HG03039 (cell line): Measurements from ENCODE around the gene ZNF638.

Experiments used
- ATAC-seq: cut with Tn5 transposase; IDR thresholded peaks from one replicate; pipeline ENCODE4 v1.9.1; 2021; ENCODE audit warnings: mild to moderate bottlenecking, moderate library complexity; ENCODE audit not compliant: unreplicated experiment

The ZNF638 gene

GRCh38 chr2:71454221-71455010, 122.8 kb downstream of the ZNF638 start:
- ATAC-seq, result no peak

- no peak for ATAC-seq
Measured at GRCh38 chr2:71455011-71455740, 123.6 kb downstream of the ZNF638 start.

GRCh38 chr2:71455741-71456569, 124.4 kb downstream of the ZNF638 start:
- ATAC-seq, result no peak

GRCh38 chr2:71456617-71457016, 125.0 kb downstream of the ZNF638 start:
- ATAC-seq, result no peak

- ATAC-seq, result no peak
Measured at GRCh38 chr2:71457123-71457915, 125.7 kb downstream of the ZNF638 start.

GRCh38 chr2:71457923-71458322, 126.3 kb downstream of the ZNF638 start:
- ATAC-seq, result no peak

GRCh38 chr2:71458413-71459083, 127.0 kb downstream of the ZNF638 start:
- ATAC-seq, result no peak

GRCh38 chr2:71459084-71459431, 127.5 kb downstream of the ZNF638 start:
- no peak for ATAC-seq

- no peak for ATAC-seq
Measured at GRCh38 chr2:71460056-71460455, 128.5 kb downstream of the ZNF638 start.

GRCh38 chr2:71460595-71461303, 129.2 kb downstream of the ZNF638 start:
- ATAC-seq, result no peak

- ATAC-seq, result no peak
Measured at GRCh38 chr2:71461304-71461671, 129.7 kb downstream of the ZNF638 start.

- no peak for ATAC-seq
Measured at GRCh38 chr2:71462056-71462605, 130.5 kb downstream of the ZNF638 start.

GRCh38 chr2:71462641-71463341, 131.2 kb downstream of the ZNF638 start:
- no peak for ATAC-seq

- ATAC-seq, result no peak
Measured at GRCh38 chr2:71463342-71463654, 131.7 kb downstream of the ZNF638 start.

GRCh38 chr2:71464389-71464788, 132.8 kb downstream of the ZNF638 start:
- ATAC-seq, result no peak

- no peak for ATAC-seq
Measured at GRCh38 chr2:71465356-71465755, 133.8 kb downstream of the ZNF638 start.

- no peak for ATAC-seq
Measured at GRCh38 chr2:71465961-71466300, 134.3 kb downstream of the ZNF638 start.

GRCh38 chr2:71466301-71467179, 135.0 kb downstream of the ZNF638 start:
- ATAC-seq, result no peak
